SK-N-SH (cell line): ENCODE data around the gene C11orf68. TPM values are rescaled to one million over a fixed set of nuclear protein-coding genes. Genes with fewer than 3 reads are reported as not detected.

Experiments used
- CTCF ChIA-PET: fragments of 300-600, 350-600 bp; formaldehyde crosslinking; extraction: SDS; loops from one replicate; lab custom pipeline; 2021; lab: Yijun Ruan, JAX
- POLR2A ChIA-PET: fragments of 350-600 bp; sonication (Branson Sonifier 250); formaldehyde crosslinking; extraction: SDS; loops from one replicate; lab custom pipeline; 2020; ENCODE audit warnings: antibody characterized with exemption, inconsistent platforms; lab: Yijun Ruan, JAX
- DNase-seq: peaks from one replicate; pipeline ENCODE4 v3.0.0; 2012
- H2AFZ ChIP-seq: fragments of 200-600 bp; sonication (generic); 2 replicates; pipeline ENCODE4 v1.8.1; 2016; ENCODE audit warnings: antibody characterized with exemption, mild to moderate bottlenecking, low read depth
- H3F3A ChIP-seq: fragments of 200-600 bp; sonication (generic); replicated peaks from 2 replicates; pipeline ENCODE3; 2016; ENCODE audit warnings: antibody characterized with exemption, mild to moderate bottlenecking; ENCODE audit not compliant: insufficient read depth
- H3K27ac ChIP-seq, 2 experiments: fragments of 200-500 bp in 1 of 2; fragments of 200-600 bp in 1 of 2; sonication (Bioruptor generic) in 1 of 2; sonication (generic), shearing (Covaris generic) in 1 of 2; 2 replicates each; pipeline versions ENCODE4 v1.5.1 to v1.6.1; 2014 to 2016; ENCODE audit warnings: low read depth in 2 of 2, inconsistent platforms in 1 of 2, low read length in 1 of 2, mild to moderate bottlenecking in 1 of 2, mixed read lengths in 1 of 2
- H3K27me3 ChIP-seq: fragments of 200-600 bp; sonication (generic), shearing (Covaris generic); 2 replicates; pipeline ENCODE4 v1.6.1; 2016; ENCODE audit warnings: mixed run types; ENCODE audit not compliant: insufficient read depth
- H3K36me3 ChIP-seq, 2 experiments: fragments of 200-500 bp in 1 of 2; fragments of 200-600 bp in 1 of 2; sonication (Bioruptor generic) in 1 of 2; sonication (generic) in 1 of 2; replicated peaks in 1 of 2; 2 replicates each; pipeline versions ENCODE3 to v1.5.1; 2014 to 2016; ENCODE audit warnings: low read length in 1 of 2, mild to moderate bottlenecking in 1 of 2; ENCODE audit not compliant: insufficient read depth in 2 of 2, control insufficient read depth in 1 of 2
- H3K4me1 ChIP-seq, 2 experiments: fragments of 200-500 bp in 1 of 2; fragments of 200-600 bp in 1 of 2; sonication (Bioruptor generic) in 1 of 2; sonication (generic), shearing (Covaris generic) in 1 of 2; 2 replicates each; pipeline versions ENCODE4 v1.5.1 to v1.6.1; 2014 to 2016; ENCODE audit warnings: low read depth in 1 of 2, low read length in 1 of 2, mixed run types in 1 of 2; ENCODE audit not compliant: insufficient read depth in 2 of 2, control insufficient read depth in 1 of 2
- H3K4me2 ChIP-seq: fragments of 200-600 bp; sonication (generic), shearing (Covaris generic); 2 replicates; pipeline ENCODE4 v1.6.1; 2017; ENCODE audit warnings: mixed run types
- H3K4me3 ChIP-seq, 2 experiments: fragments of 200-500 bp in 1 of 2; fragments of 200-600 bp in 1 of 2; sonication (Bioruptor generic) in 1 of 2; sonication (generic), shearing (Covaris generic) in 1 of 2; 2 replicates each; pipeline versions ENCODE4 v1.5.1 to v1.8.1; 2014 to 2016; ENCODE audit warnings: low read depth in 2 of 2, inconsistent platforms in 1 of 2, low read length in 1 of 2, mild to moderate bottlenecking in 1 of 2, mixed read lengths in 1 of 2, moderate library complexity in 1 of 2
- H3K79me2 ChIP-seq: fragments of 200-600 bp; sonication (generic); 2 replicates; pipeline ENCODE4 v1.8.1; 2017; ENCODE audit warnings: mild to moderate bottlenecking; ENCODE audit not compliant: insufficient read depth
- H3K9ac ChIP-seq: fragments of 200-600 bp; sonication (generic); 2 replicates; pipeline ENCODE4 v1.6.1; 2017; ENCODE audit warnings: mixed run types
- H3K9me2 ChIP-seq: fragments of 200-600 bp; sonication (generic); 2 replicates; pipeline ENCODE4 v1.6.1; 2017; ENCODE audit warnings: mixed run types
- H3K9me3 ChIP-seq: fragments of 200-600 bp; sonication (generic); 2 replicates; pipeline ENCODE4 v1.6.1; 2017; ENCODE audit warnings: mixed run types, mild to moderate bottlenecking, moderate library complexity
- H4K20me1 ChIP-seq: fragments of 200-600 bp; sonication (generic); 2 replicates; pipeline ENCODE4 v1.6.1; 2017; ENCODE audit warnings: mild to moderate bottlenecking, mixed run types; ENCODE audit not compliant: insufficient read depth
- CHD2 ChIP-seq: fragments of 150-350 bp; IDR thresholded peaks from 2 replicates; pipeline ENCODE4 v1.6.1; 2018; ENCODE audit warnings: low read length; ENCODE audit not compliant: partially characterized antibody
- CTCF ChIP-seq: fragments of 200-600 bp; sonication (generic); IDR thresholded peaks from 2 replicates; pipeline ENCODE4 v1.6.1; 2017; ENCODE audit warnings: antibody characterized with exemption, mild to moderate bottlenecking, moderate library complexity
- ELF1 ChIP-seq: IDR thresholded peaks from 2 replicates; pipeline ENCODE4 v1.4.0; 2012
- EZH2phosphoT487 ChIP-seq: fragments of 200-600 bp; sonication (generic); IDR thresholded peaks from 2 replicates; pipeline ENCODE4 v1.6.1; 2017; ENCODE audit warnings: low read depth, mixed run types, mild to moderate bottlenecking, antibody characterized with exemption, moderate library complexity, borderline replicate concordance
- FOXM1 ChIP-seq: IDR thresholded peaks from 2 replicates; pipeline ENCODE4 v1.4.0; 2012; ENCODE audit warnings: low read depth, mild to moderate bottlenecking
- JUND ChIP-seq: IDR thresholded peaks from 2 replicates; pipeline ENCODE4 v1.4.0; 2012
- MAX ChIP-seq: IDR thresholded peaks from 2 replicates; pipeline ENCODE4 v1.4.0; 2012; ENCODE audit warnings: low read depth
- MEF2A ChIP-seq: IDR thresholded peaks from 2 replicates; pipeline ENCODE4 v1.4.0; 2012; ENCODE audit warnings: low read depth, borderline replicate concordance
- MXI1 ChIP-seq: IDR thresholded peaks from 2 replicates; pipeline ENCODE4 v1.6.1; 2012; ENCODE audit warnings: mild to moderate bottlenecking, low read depth, low read length, improper control_type of control experiment
- NFIC ChIP-seq: IDR thresholded peaks from 2 replicates; pipeline ENCODE4 v1.4.0; 2012; ENCODE audit warnings: borderline replicate concordance
- PBX3 ChIP-seq: IDR thresholded peaks from 2 replicates; pipeline ENCODE4; 2012
- POLR2AphosphoS5 ChIP-seq: IDR thresholded peaks from 2 replicates; pipeline ENCODE4 v1.6.1; 2012; ENCODE audit warnings: low read depth, low read length
- RAD21 ChIP-seq: IDR thresholded peaks from 2 replicates; pipeline ENCODE4 v1.6.1; 2012; ENCODE audit warnings: mild to moderate bottlenecking, low read length
- RFX5 ChIP-seq: IDR thresholded peaks from 2 replicates; pipeline ENCODE4 v1.6.1; 2012; ENCODE audit warnings: mild to moderate bottlenecking, improper control_type of control experiment, low read length
- TEAD4 ChIP-seq: IDR thresholded peaks from 2 replicates; pipeline ENCODE4 v1.4.0; 2012; ENCODE audit warnings: mild to moderate bottlenecking, borderline replicate concordance; ENCODE audit not compliant: insufficient read depth
- USF1 ChIP-seq: IDR thresholded peaks from 2 replicates; pipeline ENCODE4 v1.4.0; 2012; ENCODE audit warnings: low read depth, borderline replicate concordance
- YY1 ChIP-seq: IDR thresholded peaks from 2 replicates; pipeline ENCODE4 v1.4.0; 2012; ENCODE audit warnings: low read depth, mild to moderate bottlenecking
- WGBS: methylation state at CpG from one replicate; pipeline ENCODE4 v1.1.6; 2017; ENCODE audit warnings: low lambda C conversion rate; 5-methylcytosine and 5-hydroxymethylcytosine counted together
- polyA plus RNA-seq, 3 experiments: library from polyadenylated mRNA; depleted of rRNA; stranded (reverse); fragments of >200 nt; gene quantifications; 2 replicates each; pipeline ENCODE4 v1.2.3, GENCODE V29; 2012

The C11orf68 gene
- polyA plus RNA-seq, 1 of the 3 experiments (the other 2 are of a cell fraction): 65.3 TPM

- no peak for TF ChIP-seq YY1
Measured at GRCh38 chr11:65920372-65920802, 1.5 kb upstream of the C11orf68 start (continued).

- POLR2A ChIA-PET: interaction anchor here (0.9 kb wide), 1 partner anchor 29 kb away, joined by 3 read pairs; the partner anchor contains the start of gene CCDC85B
- TF ChIP-seq MEF2A (no peak), PBX3 (no peak), RAD21 (no peak), RFX5 (no peak), MAX (0 out of 2 replicates have a peak, but pooled peaks have one; percentile 5)
- Histone ChIP-seq H3K9ac (peak overlapping the region; percentile 74), H3K27me3 (no peaks in the 10 kb centered on the region), H3K4me3 (peak overlapping the region; percentile 61 to 92), H3K9me3 (no peaks in the 10 kb centered on the region), H3K36me3 (peaks cover 12 to 24% of the 10 kb centered on the region in 2 experiments), H3K9me2 (no peaks in the 10 kb centered on the region), H3K79me2 (peaks cover 60% of the 10 kb centered on the region), H3F3A (peaks cover 32% of the 10 kb centered on the region), H3K4me1 (peaks cover 34 to 40% of the 10 kb centered on the region in 2 experiments; a peak in 3 of 4 replicates), H4K20me1 (0 out of 2 replicates have a peak, but pooled peaks cover 4% of the 10 kb centered on the region), H3K4me2 (peak overlapping the region; percentile 99), H2AFZ (peak overlapping the region; percentile 51; the same call in 1 of the 2 replicates), H3K27ac (peak overlapping the region; percentile 68 to 87)
- WGBS: 0% methylated on average over 3 of the region's 60 CpGs
- peak; percentile 85 for DNase-seq
- CTCF ChIA-PET: interaction anchor here (0.9 to 5.5 kb wide), 5 partner anchors 13 to 35 kb away, joined by 3 to 22 read pairs (median 7); partner anchors contain the start of genes CCDC85B and FIBP
Measured at GRCh38 chr11:65919573-65920371, 910 bp upstream of the C11orf68 start.

GRCh38 chr11:65919141-65919572 lies 295 bp upstream of the C11orf68 start, which contains the start of gene DRAP1:
TSS of gene DRAP1 (plus strand) at chr11:65919426. CDS start at chr11:65919502, 76 bp downstream.
- peak within 1 kb of the TSS; percentile 99 for H3K4me2 ChIP-seq
- WGBS: 0% methylated on average over 13 of the region's 59 CpGs
- H3K27me3 ChIP-seq: no peaks in the 10 kb centered on the region
- H3K4me1 ChIP-seq: peaks cover 32 to 43% of the 10 kb centered on the region in 2 experiments; a peak in 3 of 4 replicates
- peak within 1 kb of the TSS; percentile 87 to 97 for H3K27ac ChIP-seq
- 0 out of 2 replicates have a peak, but pooled peaks cover 4% of the 10 kb centered on the region for H4K20me1 ChIP-seq
- peak; percentile 100 for DNase-seq
- H3K4me3 ChIP-seq: peak within 1 kb of the TSS; percentile 90 to 92
- POLR2A ChIA-PET: interaction anchor here (0.9 to 1.5 kb wide), 2 partner anchors 18 to 29 kb away, joined by 3 to 4 read pairs; partner anchors contain the start of genes CCDC85B and FOSL1
- no peaks in the 10 kb centered on the region for H3K9me3 ChIP-seq
- CTCF ChIA-PET: interaction anchor here (1.0 to 5.5 kb wide), 6 partner anchors 14 to 59 kb away, joined by 3 to 24 read pairs (median 8); partner anchors contain the start of genes CCDC85B, FIBP and MUS81
- no peaks in the 10 kb centered on the region for H3K9me2 ChIP-seq
- peak within 1 kb of the TSS; percentile 51; the same call in 1 of the 2 replicates for H2AFZ ChIP-seq
- H3F3A ChIP-seq: peaks cover 32% of the 10 kb centered on the region
- H3K79me2 ChIP-seq: peaks cover 67% of the 10 kb centered on the region
- H3K9ac ChIP-seq: peak within 1 kb of the TSS; percentile 99
- H3K36me3 ChIP-seq: peaks cover 12 to 24% of the 10 kb centered on the region in 2 experiments
- TF ChIP-seq JUND (no peak), POLR2AphosphoS5 (peak; percentile 24; the same call in 1 of the 2 replicates), NFIC (peak; percentile 39), MEF2A (peak; percentile 51; the same call in 1 of the 2 replicates), CTCF (no peak), ELF1 (peak; percentile 51), USF1 (no peak), TEAD4 (0 out of 2 replicates have a peak, but pooled peaks have one; percentile 21), CHD2 (peak; percentile 76), RAD21 (0 out of 2 replicates have a peak, but pooled peaks have one; percentile 2), MAX (peak; percentile 89), MXI1 (peak; percentile 52; the same call in 1 of the 2 replicates), FOXM1 (0 out of 2 replicates have a peak, but pooled peaks have one; percentile 41), EZH2phosphoT487 (no peak)
